Ishikawa (cell line): ENCODE results near the gene CLCN1.

Experiments used
- CEBPB ChIP-seq: IDR thresholded peaks from 2 replicates; pipeline ENCODE4 v1.6.1; 2012
- CREB1 ChIP-seq: IDR thresholded peaks from 2 replicates; pipeline ENCODE4 v1.6.1; 2012; ENCODE audit warnings: low read depth
- EGR1 ChIP-seq: IDR thresholded peaks from 2 replicates; pipeline ENCODE4 v1.6.1; 2012
- EP300 ChIP-seq: IDR thresholded peaks from 2 replicates; pipeline ENCODE4 v1.6.1; 2012; ENCODE audit warnings: borderline replicate concordance
- FOXM1 ChIP-seq: IDR thresholded peaks from 2 replicates; pipeline ENCODE4 v1.6.1; 2012; ENCODE audit warnings: low read depth, borderline replicate concordance
- NFIC ChIP-seq: IDR thresholded peaks from 2 replicates; pipeline ENCODE4 v1.6.1; 2012
- RAD21 ChIP-seq: IDR thresholded peaks from 2 replicates; pipeline ENCODE4 v1.6.1; 2012; ENCODE audit warnings: low read depth
- TAF1 ChIP-seq: IDR thresholded peaks from 2 replicates; pipeline ENCODE4 v1.6.1; 2012; ENCODE audit warnings: low read depth, mild to moderate bottlenecking
- TCF12 ChIP-seq: IDR thresholded peaks from 2 replicates; pipeline ENCODE4 v1.6.1; 2012; ENCODE audit warnings: low read depth
- TEAD4 ChIP-seq: IDR thresholded peaks from 2 replicates; pipeline ENCODE4 v1.6.1; 2012
- USF1 ChIP-seq: IDR thresholded peaks from 2 replicates; pipeline ENCODE4 v1.6.1; 2012
- YY1 ChIP-seq: IDR thresholded peaks from 2 replicates; pipeline ENCODE4 v1.6.1; 2012; ENCODE audit warnings: low read depth
- ZBTB7A ChIP-seq: IDR thresholded peaks from 2 replicates; pipeline ENCODE4 v1.6.1; 2012; ENCODE audit warnings: low read depth
- TF ChIP-seq, protein P1 (sequence below): IDR thresholded peaks from 2 replicates; pipeline ENCODE4 v1.6.1; 2012; ENCODE audit warnings: low read depth, mild to moderate bottlenecking
- TF ChIP-seq, protein P2 (sequence below): IDR thresholded peaks from 2 replicates; pipeline ENCODE4 v1.6.1; 2012

The CLCN1 gene

GRCh38 chr7:143388051-143388450, 72.1 kb downstream of the CLCN1 start:
- no peak for TF ChIP-seq ZBTB7A
- no peak for TF ChIP-seq CREB1
- TF ChIP-seq USF1 = no peak
- TF ChIP-seq EGR1 = no peak
- TF ChIP-seq NFIC = no peak
- TF ChIP-seq RAD21 = no peak
- no peak for TF ChIP-seq CEBPB
- TF ChIP-seq, protein P1, sequence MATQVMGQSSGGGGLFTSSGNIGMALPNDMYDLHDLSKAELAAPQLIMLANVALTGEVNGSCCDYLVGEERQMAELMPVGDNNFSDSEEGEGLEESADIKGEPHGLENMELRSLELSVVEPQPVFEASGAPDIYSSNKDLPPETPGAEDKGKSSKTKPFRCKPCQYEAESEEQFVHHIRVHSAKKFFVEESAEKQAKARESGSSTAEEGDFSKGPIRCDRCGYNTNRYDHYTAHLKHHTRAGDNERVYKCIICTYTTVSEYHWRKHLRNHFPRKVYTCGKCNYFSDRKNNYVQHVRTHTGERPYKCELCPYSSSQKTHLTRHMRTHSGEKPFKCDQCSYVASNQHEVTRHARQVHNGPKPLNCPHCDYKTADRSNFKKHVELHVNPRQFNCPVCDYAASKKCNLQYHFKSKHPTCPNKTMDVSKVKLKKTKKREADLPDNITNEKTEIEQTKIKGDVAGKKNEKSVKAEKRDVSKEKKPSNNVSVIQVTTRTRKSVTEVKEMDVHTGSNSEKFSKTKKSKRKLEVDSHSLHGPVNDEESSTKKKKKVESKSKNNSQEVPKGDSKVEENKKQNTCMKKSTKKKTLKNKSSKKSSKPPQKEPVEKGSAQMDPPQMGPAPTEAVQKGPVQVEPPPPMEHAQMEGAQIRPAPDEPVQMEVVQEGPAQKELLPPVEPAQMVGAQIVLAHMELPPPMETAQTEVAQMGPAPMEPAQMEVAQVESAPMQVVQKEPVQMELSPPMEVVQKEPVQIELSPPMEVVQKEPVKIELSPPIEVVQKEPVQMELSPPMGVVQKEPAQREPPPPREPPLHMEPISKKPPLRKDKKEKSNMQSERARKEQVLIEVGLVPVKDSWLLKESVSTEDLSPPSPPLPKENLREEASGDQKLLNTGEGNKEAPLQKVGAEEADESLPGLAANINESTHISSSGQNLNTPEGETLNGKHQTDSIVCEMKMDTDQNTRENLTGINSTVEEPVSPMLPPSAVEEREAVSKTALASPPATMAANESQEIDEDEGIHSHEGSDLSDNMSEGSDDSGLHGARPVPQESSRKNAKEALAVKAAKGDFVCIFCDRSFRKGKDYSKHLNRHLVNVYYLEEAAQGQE = no peak
- TF ChIP-seq EP300 = no peak
- no peak for TF ChIP-seq FOXM1
- no peak for TF ChIP-seq TCF12
- TF ChIP-seq TEAD4 = no peak
- TF ChIP-seq, protein P2, sequence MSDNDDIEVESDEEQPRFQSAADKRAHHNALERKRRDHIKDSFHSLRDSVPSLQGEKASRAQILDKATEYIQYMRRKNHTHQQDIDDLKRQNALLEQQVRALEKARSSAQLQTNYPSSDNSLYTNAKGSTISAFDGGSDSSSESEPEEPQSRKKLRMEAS = no peak
- TF ChIP-seq TAF1 = no peak
- TF ChIP-seq YY1 = no peak

GRCh38 chr7:143388491-143389101, 72.7 kb downstream of the CLCN1 start:
- TF ChIP-seq NFIC = no peak
- no peak for TF ChIP-seq TEAD4
- no peak for TF ChIP-seq EP300
- TF ChIP-seq, protein P2 = no peak
- no peak for TF ChIP-seq EGR1
- TF ChIP-seq TCF12 = no peak
- TF ChIP-seq USF1 = no peak
- no peak for TF ChIP-seq CEBPB
- TF ChIP-seq CREB1 = no peak
- TF ChIP-seq RAD21 = no peak
- TF ChIP-seq YY1 = no peak
- TF ChIP-seq TAF1 = no peak
- no peak for TF ChIP-seq ZBTB7A

GRCh38 chr7:143389316-143390103, 73.6 kb downstream of the CLCN1 start:
- TF ChIP-seq TAF1 (no peak), TEAD4 (no peak), TCF12 (no peak), USF1 (no peak), CREB1 (no peak), YY1 (no peak), EP300 (no peak), EGR1 (no peak)
- TF ChIP-seq, protein P2 = no peak
- TF ChIP-seq, protein P1 = no peak

- no peak for TF ChIP-seq NFIC
These were observed 74.3 kb downstream of the CLCN1 start for GRCh38 chr7:143390104-143390772.
